MM.1S (cell line): ENCODE measurements around the gene LILRA6.
"Not testable (repeated sequence)": the region's sequence is repeated elsewhere in the genome, so short reads cannot be mapped to it uniquely, and the experiment has no call there.

Experiments used
- DNase-seq: peaks from one replicate; pipeline ENCODE4 v3.0.0-alpha.2; 2015
- H2AFZ ChIP-seq: fragments of 300-600 bp; sonication (generic); 2 replicates; pipeline ENCODE4 v1.6.0; 2016; ENCODE audit warnings: antibody characterized with exemption, low read length
- H3F3A ChIP-seq: fragments of 300-600 bp; sonication (generic); 2 replicates; pipeline ENCODE4 v1.6.1; 2016; ENCODE audit warnings: mild to moderate bottlenecking, antibody characterized with exemption, low read length, moderate library complexity, mixed read lengths; ENCODE audit not compliant: insufficient read depth
- H3K27ac ChIP-seq: fragments of 300-600 bp; sonication (generic); 2 replicates; pipeline ENCODE4 v1.5.1; 2016; ENCODE audit warnings: mild to moderate bottlenecking, low read length
- H3K27me3 ChIP-seq: fragments of 300-600 bp; sonication (generic); replicated peaks from 2 replicates; pipeline ENCODE4 v1.6.0; 2016; ENCODE audit warnings: low read length; ENCODE audit not compliant: insufficient read depth
- H3K36me3 ChIP-seq: fragments of 300-600 bp; sonication (generic); replicated peaks from 2 replicates; pipeline ENCODE4 v1.6.1; 2016; ENCODE audit warnings: mild to moderate bottlenecking, low read length, mixed read lengths; ENCODE audit not compliant: insufficient read depth
- H3K4me1 ChIP-seq: fragments of 300-600 bp; sonication (generic); 2 replicates; pipeline ENCODE4 v1.6.1; 2016; ENCODE audit warnings: low read length, mixed read lengths
- H3K4me2 ChIP-seq: fragments of 300-600 bp; sonication (generic); 2 replicates; pipeline ENCODE4 v1.6.0; 2016; ENCODE audit warnings: low read depth, low read length
- H3K4me3 ChIP-seq: fragments of 300-600 bp; sonication (generic); 2 replicates; pipeline ENCODE4 v1.5.1; 2016; ENCODE audit warnings: low read length, mixed read lengths
- H3K79me2 ChIP-seq: fragments of 300-600 bp; sonication (generic); 2 replicates; pipeline ENCODE4 v1.6.1; 2016; ENCODE audit warnings: mixed run types, low read length, mixed read lengths
- H3K9ac ChIP-seq: fragments of 300-600 bp; sonication (generic); 2 replicates; pipeline ENCODE4 v1.6.1; 2016; ENCODE audit warnings: low read length, mixed read lengths
- H3K9me2 ChIP-seq: fragments of 300-600 bp; sonication (generic); replicated peaks from 2 replicates; pipeline ENCODE4 v1.6.1; 2016; ENCODE audit warnings: mild to moderate bottlenecking, low read length, mixed read lengths; ENCODE audit not compliant: insufficient read depth
- H3K9me3 ChIP-seq: fragments of 300-600 bp; sonication (generic); replicated peaks from 2 replicates; pipeline ENCODE4 v1.6.1; 2016; ENCODE audit warnings: mild to moderate bottlenecking, low read length, mixed read lengths; ENCODE audit not compliant: insufficient read depth
- H4K20me1 ChIP-seq: fragments of 300-600 bp; sonication (generic); 2 replicates; pipeline ENCODE4 v1.6.1; 2016; ENCODE audit warnings: mild to moderate bottlenecking, low read length, moderate library complexity, mixed read lengths; ENCODE audit not compliant: insufficient read depth
- EZH2 ChIP-seq: fragments of 300-600 bp; sonication (generic); optimal IDR thresholded peaks from 2 replicates; pipeline ENCODE3; 2017; ENCODE audit warnings: low read depth, mild to moderate bottlenecking, antibody characterized with exemption, low read length, mixed read lengths
- EZH2phosphoT487 ChIP-seq: fragments of 300-600 bp; sonication (generic); IDR thresholded peaks from 2 replicates; pipeline ENCODE4 v1.6.1; 2018; ENCODE audit warnings: antibody characterized with exemption, low read length
- TF ChIP-seq, protein P1 (sequence below): fragments of 300-600 bp; sonication (generic); IDR thresholded peaks from 2 replicates; pipeline ENCODE4 v1.5.1; 2016; ENCODE audit warnings: antibody characterized with exemption, low read length, mixed read lengths

LILRA6 gene

GRCh38 chr19:54197121-54197520 is 45.5 kb downstream of the LILRA6 start:
- H3F3A ChIP-seq = peaks cover 14% of the 10 kb centered on the region
- peaks cover 8% of the 10 kb centered on the region for H3K36me3 ChIP-seq
- no peak overlapping the region for H3K9ac ChIP-seq
- H3K79me2 ChIP-seq = peaks cover 28% of the 10 kb centered on the region
- no peaks in the 10 kb centered on the region for H3K9me3 ChIP-seq
- H3K27me3 ChIP-seq = no peaks in the 10 kb centered on the region
- no peak overlapping the region for H2AFZ ChIP-seq
- H3K4me2 ChIP-seq = no peak overlapping the region
- H3K4me3 ChIP-seq = no peak overlapping the region
- TF ChIP-seq, protein P1, sequence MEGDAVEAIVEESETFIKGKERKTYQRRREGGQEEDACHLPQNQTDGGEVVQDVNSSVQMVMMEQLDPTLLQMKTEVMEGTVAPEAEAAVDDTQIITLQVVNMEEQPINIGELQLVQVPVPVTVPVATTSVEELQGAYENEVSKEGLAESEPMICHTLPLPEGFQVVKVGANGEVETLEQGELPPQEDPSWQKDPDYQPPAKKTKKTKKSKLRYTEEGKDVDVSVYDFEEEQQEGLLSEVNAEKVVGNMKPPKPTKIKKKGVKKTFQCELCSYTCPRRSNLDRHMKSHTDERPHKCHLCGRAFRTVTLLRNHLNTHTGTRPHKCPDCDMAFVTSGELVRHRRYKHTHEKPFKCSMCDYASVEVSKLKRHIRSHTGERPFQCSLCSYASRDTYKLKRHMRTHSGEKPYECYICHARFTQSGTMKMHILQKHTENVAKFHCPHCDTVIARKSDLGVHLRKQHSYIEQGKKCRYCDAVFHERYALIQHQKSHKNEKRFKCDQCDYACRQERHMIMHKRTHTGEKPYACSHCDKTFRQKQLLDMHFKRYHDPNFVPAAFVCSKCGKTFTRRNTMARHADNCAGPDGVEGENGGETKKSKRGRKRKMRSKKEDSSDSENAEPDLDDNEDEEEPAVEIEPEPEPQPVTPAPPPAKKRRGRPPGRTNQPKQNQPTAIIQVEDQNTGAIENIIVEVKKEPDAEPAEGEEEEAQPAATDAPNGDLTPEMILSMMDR = no peak
- no peak for TF ChIP-seq EZH2phosphoT487
- TF ChIP-seq EZH2 = no peak
- H4K20me1 ChIP-seq = peaks cover 9% of the 10 kb centered on the region
- no peaks in the 10 kb centered on the region for H3K9me2 ChIP-seq
- no peak for DNase-seq
- peaks cover 11% of the 10 kb centered on the region for H3K4me1 ChIP-seq
- no peak overlapping the region for H3K27ac ChIP-seq

- no peak overlapping the region for H3K27ac ChIP-seq
These were observed 46.1 kb downstream of the LILRA6 start for GRCh38 chr19:54196536-54196935.

DNA sequence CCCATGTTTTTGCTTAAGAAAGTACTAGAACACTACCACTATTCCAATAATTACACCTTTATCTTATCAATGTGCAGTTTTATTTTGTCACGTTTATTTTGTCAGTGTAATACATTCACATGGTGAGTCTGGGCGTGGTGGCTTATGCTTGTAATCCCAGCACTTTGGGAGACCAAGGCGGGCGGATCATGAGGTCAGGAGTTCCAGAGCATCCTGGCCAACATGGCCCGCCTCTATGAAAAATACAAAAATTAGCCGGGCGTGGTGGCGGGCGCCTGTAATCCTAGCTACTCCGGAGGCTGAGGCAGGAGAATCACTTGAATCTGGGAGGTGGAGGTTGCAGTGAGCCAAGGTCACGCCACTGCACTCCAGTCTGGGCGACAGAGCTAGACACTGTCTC is 48.1 kb downstream of the LILRA6 start:
- H3K27ac ChIP-seq, H3K4me3 ChIP-seq, H4K20me1 ChIP-seq, H3K9me3 ChIP-seq, H3F3A ChIP-seq, H3K27me3 ChIP-seq, H3K9me2 ChIP-seq, H3K9ac ChIP-seq, H3K36me3 ChIP-seq, DNase-seq, H3K4me1 ChIP-seq, H3K4me2 ChIP-seq, H2AFZ ChIP-seq: not testable (repeated sequence)
- peaks cover 19% of the 10 kb centered on the region for H3K79me2 ChIP-seq

More at GRCh38 chr19:54196536-54196935, 46.1 kb downstream of the LILRA6 start:
- no peak overlapping the region for H3K4me2 ChIP-seq
- peaks cover 8% of the 10 kb centered on the region for H3F3A ChIP-seq
- no peaks in the 10 kb centered on the region for H3K9me3 ChIP-seq
- peaks cover 3% of the 10 kb centered on the region for H4K20me1 ChIP-seq
- no peaks in the 10 kb centered on the region for H3K27me3 ChIP-seq
- DNase-seq = no peak
- H3K9me2 ChIP-seq = no peaks in the 10 kb centered on the region
- H3K9ac ChIP-seq = no peak overlapping the region
- no peak for TF ChIP-seq EZH2phosphoT487
- TF ChIP-seq, protein P1 = no peak
- no peak for TF ChIP-seq EZH2
- H2AFZ ChIP-seq = no peak overlapping the region
- H3K4me1 ChIP-seq = peaks cover 8% of the 10 kb centered on the region
- H3K79me2 ChIP-seq = peaks cover 28% of the 10 kb centered on the region
- H3K36me3 ChIP-seq = peaks cover 2% of the 10 kb centered on the region; the same call in 1 of the 2 replicates
- H3K4me3 ChIP-seq = no peak overlapping the region

DNA sequence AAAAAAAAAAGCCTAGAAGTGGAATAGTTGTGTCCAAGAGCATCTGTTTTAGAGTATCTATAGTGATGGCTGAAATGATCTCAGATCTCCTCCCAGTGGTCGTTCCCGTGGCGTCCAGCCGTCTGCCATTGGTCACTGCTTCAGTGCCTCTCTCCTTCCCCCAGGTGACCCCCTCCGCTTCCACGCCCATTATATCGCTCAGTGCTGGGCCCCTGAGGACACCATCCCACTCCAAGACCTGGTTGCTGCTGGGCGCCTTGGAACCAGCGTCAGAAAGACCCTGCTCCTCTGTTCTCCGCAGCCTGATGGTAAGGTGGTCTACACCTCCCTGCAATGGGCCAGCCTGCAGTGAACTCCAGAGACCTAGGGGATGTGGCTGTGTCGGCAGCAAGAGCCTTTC is 49.6 kb downstream of the LILRA6 start:
- no peak overlapping the region for H3K4me3 ChIP-seq
- TF ChIP-seq, protein P1 = no peak
- TF ChIP-seq EZH2phosphoT487 (no peak), EZH2 (no peak)
- H3K79me2 ChIP-seq = peaks cover 29% of the 10 kb centered on the region
- H3K4me2 ChIP-seq = no peak overlapping the region
- H3K27me3 ChIP-seq = no peaks in the 10 kb centered on the region
- H3K27ac ChIP-seq = no peak overlapping the region
- H3K36me3 ChIP-seq = no peaks in the 10 kb centered on the region
- no peak for DNase-seq
- H3K4me1 ChIP-seq = peaks cover 14% of the 10 kb centered on the region
- H3F3A ChIP-seq = no peaks in the 10 kb centered on the region
- H3K9ac ChIP-seq = no peak overlapping the region
- H4K20me1 ChIP-seq = no peaks in the 10 kb centered on the region
- H3K9me2 ChIP-seq = no peaks in the 10 kb centered on the region
- H2AFZ ChIP-seq = no peak overlapping the region
- no peaks in the 10 kb centered on the region for H3K9me3 ChIP-seq
